K562 (cell line): ENCODE results near the gene RPS2. TPM values are rescaled to one million over a fixed set of nuclear protein-coding genes. Genes with fewer than 3 reads are reported as not detected.

ENCODE experiments used
- ATAC-seq: fragments of 200-7000 bp; cut with Tn5 transposase; 3 replicates; pipeline ENCODE4 v1.9.1; 2020; ENCODE audit warnings: moderate library complexity
- BruUV-seq: library from RNA; stranded (reverse); fragments of 400-500 nt; replicated peaks from 2 replicates; lab custom pipeline; 2021; lab: Mats Ljungman, UMichigan
- CTCF ChIA-PET: fragments of 300-600 bp; formaldehyde crosslinking; extraction: SDS; loops from one replicate; lab custom pipeline; 2021; ENCODE audit warnings: low intra/inter-chr PET ratio; lab: Yijun Ruan, JAX
- POLR2A ChIA-PET: fragments of 300-600, 350-650 bp; sonication (Branson Sonifier 250); formaldehyde crosslinking; extraction: SDS; loops from one replicate; lab custom pipeline; 2021; ENCODE audit warnings: antibody characterized with exemption, inconsistent platforms; lab: Yijun Ruan, JAX
- DNase-seq, 4 experiments: peaks; one replicate each; pipeline versions ENCODE4 v3.0.0 to v3.0.0-alpha.2; 2011 to 2018; ENCODE audit warnings: low spot score in 3 of 4, mixed read lengths in 3 of 4; ENCODE audit errors: extremely low read depth in 1 of 4
- FAIRE-seq: peaks from 2 replicates; lab custom pipeline; 2011; peaks lifted over from hg19 to GRCh38; lab: Jason Lieb, UNC
- H2AFZ ChIP-seq: 2 replicates; pipeline ENCODE4 v1.6.0; 2011; ENCODE audit warnings: low read depth, low read length, control low read depth, inconsistent platforms
- H3K27ac ChIP-seq: fragments of 200-600 bp; 3 replicates; pipeline ENCODE4 v1.8.0; 2011; ENCODE audit warnings: low read depth, mild to moderate bottlenecking, control low read depth, inconsistent platforms, low read length, moderate library complexity, mixed read lengths; ENCODE audit errors: extremely low read depth
- H3K27me3 ChIP-seq, 2 experiments: fragments of 300-600 bp in 1 of 2; 2 replicates in 1 of 2; 3 replicates in 1 of 2; pipeline versions ENCODE4 v1.6.0 to v1.8.0; 2011; ENCODE audit warnings: inconsistent platforms in 2 of 2, low read length in 2 of 2, mild to moderate bottlenecking in 1 of 2, mixed read lengths in 1 of 2, moderate library complexity in 1 of 2; ENCODE audit not compliant: control insufficient read depth in 2 of 2, insufficient read depth in 2 of 2
- H3K36me3 ChIP-seq: fragments of 300-600 bp; 3 replicates; pipeline ENCODE4 v1.8.0; 2011; ENCODE audit warnings: mild to moderate bottlenecking, low read length, inconsistent platforms; ENCODE audit not compliant: control insufficient read depth, insufficient read depth
- H3K4me1 ChIP-seq, 2 experiments: fragments of 200-600 bp in 1 of 2; replicated peaks in 1 of 2; 2 replicates in 1 of 2; 3 replicates in 1 of 2; pipeline versions ENCODE4 v1.5.1 to v1.8.0; 2011; ENCODE audit warnings: inconsistent platforms in 2 of 2, low read length in 2 of 2, mild to moderate bottlenecking in 1 of 2, mixed read lengths in 1 of 2, moderate library complexity in 1 of 2; ENCODE audit not compliant: control insufficient read depth in 2 of 2, insufficient read depth in 2 of 2
- H3K4me2 ChIP-seq: 2 replicates; pipeline ENCODE4 v1.6.1; 2011; ENCODE audit warnings: low read length, control low read depth, inconsistent platforms, mixed read lengths; ENCODE audit not compliant: insufficient read depth
- H3K4me3 ChIP-seq: fragments of 200-600 bp; sonication (generic), shearing (Covaris generic); 2 replicates; pipeline ENCODE4 v1.5.1; 2016; ENCODE audit warnings: control low read depth, inconsistent platforms
- H3K79me2 ChIP-seq: fragments of 200-600 bp; 3 replicates; pipeline ENCODE4 v1.8.0; 2011; ENCODE audit warnings: low read length, inconsistent platforms; ENCODE audit not compliant: control insufficient read depth, insufficient read depth
- H3K9ac ChIP-seq, 2 experiments: 2 replicates each; pipeline versions ENCODE4 v1.6.0 to v1.6.1; 2011; ENCODE audit warnings: low read depth in 2 of 2, low read length in 2 of 2, control low read depth in 1 of 2, inconsistent platforms in 1 of 2, mild to moderate bottlenecking in 1 of 2, mixed read lengths in 1 of 2; ENCODE audit not compliant: insufficient read depth in 1 of 2
- H3K9me1 ChIP-seq: one replicate; pipeline ENCODE4 v1.6.0; 2011; ENCODE audit warnings: inconsistent platforms, mild to moderate bottlenecking, low read length, moderate library complexity; ENCODE audit not compliant: control insufficient read depth, insufficient read depth
- H3K9me3 ChIP-seq: replicated peaks from 2 replicates; pipeline ENCODE4 v1.5.1; 2011; ENCODE audit warnings: low read depth, low read length, inconsistent platforms; ENCODE audit not compliant: control insufficient read depth, insufficient read depth
- H4K20me1 ChIP-seq: replicated peaks from 2 replicates; pipeline ENCODE4 v1.6.1; 2011; ENCODE audit warnings: low read length, inconsistent platforms, mixed read lengths; ENCODE audit not compliant: control insufficient read depth, insufficient read depth
- CCNT2 ChIP-seq: IDR thresholded peaks from 2 replicates; pipeline ENCODE4 v1.6.1; 2011; ENCODE audit warnings: borderline replicate concordance, low read depth, mild to moderate bottlenecking, moderate library complexity, mixed read lengths, low read length; ENCODE audit not compliant: insufficient read length; ENCODE audit errors: extremely low read depth
- CTCF ChIP-seq, 3 experiments: IDR thresholded peaks in 2 of 3; conservative IDR thresholded peaks in 1 of 3; 2 replicates each; pipeline ENCODE4 v1.5.1; 2011 to 2012; ENCODE audit warnings: low read length in 3 of 3, mild to moderate bottlenecking in 3 of 3, control low read depth in 2 of 3, improper control_type of control experiment in 1 of 3, inconsistent platforms in 1 of 3, low read depth in 1 of 3, mixed read lengths in 1 of 3, moderate library complexity in 1 of 3; ENCODE audit not compliant: insufficient read depth in 2 of 3
- EGR1 ChIP-seq: fragments of 450-650 bp; conservative IDR thresholded peaks from 2 replicates; pipeline ENCODE4 v1.6.1; 2017; ENCODE audit warnings: mild to moderate bottlenecking
- ELF4 ChIP-seq: fragments of 450-650 bp; formaldehyde crosslinking; IDR thresholded peaks from 2 replicates; pipeline ENCODE4 v1.4.0; 2022; ENCODE audit warnings: missing genetic modification characterization
- GABPB1 ChIP-seq: sonication (generic); formaldehyde crosslinking; IDR thresholded peaks from 2 replicates; pipeline ENCODE4 v1.8.0; 2022; ENCODE audit warnings: mild to moderate bottlenecking, missing genetic modification reagents
- KDM2B ChIP-seq: fragments of 250-450 bp; sonication (Bioruptor Pico); IDR thresholded peaks from 2 replicates; pipeline ENCODE4 v1.8.0; 2021; ENCODE audit warnings: mild to moderate bottlenecking, moderate library complexity
- KLF10 ChIP-seq: fragments of 250-450 bp; sonication (Bioruptor Pico); IDR thresholded peaks from 2 replicates; pipeline ENCODE4 v1.6.1; 2021; ENCODE audit warnings: matching md5 sums
- MAX ChIP-seq: sonication (generic); formaldehyde crosslinking; IDR thresholded peaks from 2 replicates; pipeline ENCODE4 v1.9.0; 2022; ENCODE audit warnings: mild to moderate bottlenecking, missing genetic modification reagents
- MEF2D ChIP-seq: conservative IDR thresholded peaks from 2 replicates; pipeline ENCODE4 v1.6.1; 2016; ENCODE audit warnings: low read depth, missing genetic modification characterization, missing compliant biosample characterization
- MXI1 ChIP-seq: IDR thresholded peaks from 2 replicates; pipeline ENCODE4 v1.6.1; 2011; ENCODE audit warnings: low read depth, mild to moderate bottlenecking, improper control_type of control experiment, low read length
- POLR2B ChIP-seq: fragments of 450-650 bp; IDR thresholded peaks from 2 replicates; pipeline ENCODE4 v1.6.1; 2018; ENCODE audit warnings: low read depth; ENCODE audit not compliant: partially characterized antibody
- PPARD ChIP-seq: fragments of 250-450 bp; sonication (Bioruptor Pico); IDR thresholded peaks from 2 replicates; pipeline ENCODE4 v1.8.0; 2022; ENCODE audit warnings: inconsistent platforms, mild to moderate bottlenecking, moderate library complexity
- PTBP1 ChIP-seq: fragments of 200-400 bp; formaldehyde crosslinking; IDR thresholded peaks from 2 replicates; pipeline ENCODE4 v1.6.1; 2017; ENCODE audit warnings: low read depth, low read length
- SMARCB1 ChIP-seq: IDR thresholded peaks from 2 replicates; pipeline ENCODE4 v1.6.1; 2011; ENCODE audit warnings: improper control_type of control experiment, low read depth; ENCODE audit not compliant: insufficient read length
- ZBED1 ChIP-seq: IDR thresholded peaks from 2 replicates; pipeline ENCODE4 v1.6.1; 2014
- ZNF354B ChIP-seq: fragments of 250-450 bp; sonication (Bioruptor Pico); IDR thresholded peaks from 2 replicates; pipeline ENCODE4 v1.4.0; 2020
- ZNF785 ChIP-seq: fragments of 250-450 bp; sonication (Bioruptor Pico); IDR thresholded peaks from 2 replicates; pipeline ENCODE4 v1.4.0; 2020; ENCODE audit warnings: mild to moderate bottlenecking
- WGBS: fragments of 100-300 bp; shearing (Covaris generic); methylation state at CpG from one replicate; pipeline ENCODE4 v1.1.6; 2016; ENCODE audit warnings: low coverage, mixed read lengths; ENCODE audit not compliant: insufficient coverage; ENCODE audit errors: missing lambda C conversion rate; 5-methylcytosine and 5-hydroxymethylcytosine counted together
- in situ Hi-C: fragments of 300-500 bp; cut with MboI; formaldehyde crosslinking; loops from 4 replicates; pipeline ENCODE4 v1.15.0; 2018; ENCODE audit warnings: inconsistent platforms, mixed read lengths
- intact Hi-C: fragments of 100-400 bp; cut with micrococcal nuclease; formaldehyde crosslinking; loops from 2 replicates; pipeline ENCODE4 v1.14.2; 2022
- polyA plus RNA-seq, 8 experiments: library from polyadenylated mRNA; depleted of rRNA in 4 of 8; stranded (reverse) in 5 of 8; unstranded in 3 of 8; fragments of >200 nt; fragmentation: Nextera tagmentation in 2 of 8; fragmentation: Illumina TruSeq in 1 of 8; extraction: Ambion mirVana in 2 of 8; extraction: Trizol in 1 of 8; gene quantifications; 2 replicates each; pipeline versions ENCODE4 v1.2.1 to v1.2.3, GENCODE V29; 2011 to 2014; ENCODE audit warnings: inconsistent platforms in 1 of 8, missing spikeins in 1 of 8
- total RNA-seq, 7 experiments: library from RNA; depleted of rRNA in 6 of 7; stranded (reverse); fragments of >200 nt in 6 of 7; fragmentation: Illumina TruSeq in 2 of 7; extraction: Trizol in 2 of 7; gene quantifications; 2 replicates each; pipeline versions ENCODE4 v1.2.1 to v1.2.3, GENCODE V29; 2011 to 2021; ENCODE audit warnings: low replicate concordance in 1 of 7
- TF ChIP-seq, protein P1 (sequence below): fragments of 200-800 bp; sonication (Bioruptor generic); IDR thresholded peaks from 2 replicates; pipeline ENCODE4 v1.6.1; 2017; ENCODE audit warnings: missing genetic modification characterization, missing compliant biosample characterization

RPS2 gene
- total and polyA plus RNA-seq, 9 of the 15 experiments (the other 6 are each of a cell fraction or from before 2014, with no cell fraction given) = 834 to 4,794 (median 3,793) TPM

DNA sequence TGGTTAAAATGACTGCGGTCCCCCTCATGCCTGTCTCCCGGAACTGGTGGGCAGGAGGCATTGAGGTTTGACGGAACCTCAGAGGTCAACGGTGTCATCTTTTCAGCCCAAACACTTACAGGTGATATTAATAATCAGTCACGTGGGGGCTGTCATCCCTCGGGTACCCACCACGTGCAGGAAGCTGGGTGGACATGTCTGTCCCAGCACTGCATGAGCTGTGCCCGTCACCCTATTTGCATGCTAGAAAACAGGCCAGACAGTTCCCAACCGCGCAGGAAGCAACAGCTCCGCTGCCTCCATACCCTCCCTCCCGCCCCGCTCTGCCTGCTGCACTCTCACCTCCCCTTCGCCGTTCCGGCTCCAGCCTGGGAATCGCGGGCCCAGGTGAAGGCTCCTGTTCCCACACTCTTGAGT is 26.5 kb upstream of the RPS2 start (continued):
- TF ChIP-seq CTCF (IDR thresholded peaks at IDR 0.05 in 2 of 3, conservative IDR thresholded peaks at IDR 0.05 in 1 of 3; ENCODE audit: insufficient read depth in 2 of 3, low read depth in 1 of 3, low read length in 3 of 3) = no peak

GRCh38 chr16:1990351-1991134 is 25.9 kb upstream of the RPS2 start:
- BruUV-seq = no TSS peak
- no peaks in the 10 kb centered on the region for H3K27me3 ChIP-seq
- no peaks in the 10 kb centered on the region for H3K9me3 ChIP-seq
- H2AFZ ChIP-seq = peak overlapping the region; percentile 83
- peak overlapping the region; percentile 38 for H3K4me3 ChIP-seq
- POLR2A ChIA-PET = interaction anchor here (0.7 to 0.8 kb wide), 2 partner anchors 26 to 122 kb away, joined by 3 to 6 read pairs; partner anchors contain the start of gene RPS2
- intact Hi-C loops = no loop called here
- H3K4me1 ChIP-seq = peaks cover 29 to 68% of the 10 kb centered on the region in 2 experiments
- FAIRE-seq (no peak), ATAC-seq (peak; percentile 33), DNase-seq (peak in 3 of 4 experiments; percentile 67 to 76 (median 70))
- H3K79me2 ChIP-seq = peaks cover 30% of the 10 kb centered on the region
- peak overlapping the region; percentile 76 for H3K27ac ChIP-seq
- in situ Hi-C loops = no loop called here
- peak overlapping the region; percentile 63 to 87; a peak in 3 of 4 replicates for H3K9ac ChIP-seq
- no peaks in the 10 kb centered on the region; the same call in 1 of the 2 replicates for H4K20me1 ChIP-seq
- 53% methylated on average over 32 of the region's 50 CpGs for WGBS
- peak overlapping the region; percentile 72 for H3K4me2 ChIP-seq
- H3K36me3 ChIP-seq = peaks cover 26% of the 10 kb centered on the region; the same call in 1 of the 3 replicates
- CTCF ChIA-PET = no interaction called here
- no peaks in the 10 kb centered on the region for H3K9me1 ChIP-seq
- TF ChIP-seq ZNF785 (CRISPR knock-in tag) (no peak), EGR1 (peak; percentile 47), ZBED1 (no peak), KLF10 (CRISPR knock-in tag) (no peak), SMARCB1 (no peak), MEF2D (tag) (no peak), POLR2B (no peak), KDM2B (CRISPR knock-in tag) (no peak), MXI1 (no peak), PTBP1 (no peak), PPARD (CRISPR knock-in tag) (no peak), ZNF354B (no peak), GABPB1 (CRISPR knock-in tag) (peak; percentile 60), MAX (CRISPR knock-in tag) (peak; percentile 26; the same call in 1 of the 2 replicates), ELF4 (CRISPR knock-in tag) (no peak), CCNT2 (no peak)
- TF ChIP-seq, protein P1, sequence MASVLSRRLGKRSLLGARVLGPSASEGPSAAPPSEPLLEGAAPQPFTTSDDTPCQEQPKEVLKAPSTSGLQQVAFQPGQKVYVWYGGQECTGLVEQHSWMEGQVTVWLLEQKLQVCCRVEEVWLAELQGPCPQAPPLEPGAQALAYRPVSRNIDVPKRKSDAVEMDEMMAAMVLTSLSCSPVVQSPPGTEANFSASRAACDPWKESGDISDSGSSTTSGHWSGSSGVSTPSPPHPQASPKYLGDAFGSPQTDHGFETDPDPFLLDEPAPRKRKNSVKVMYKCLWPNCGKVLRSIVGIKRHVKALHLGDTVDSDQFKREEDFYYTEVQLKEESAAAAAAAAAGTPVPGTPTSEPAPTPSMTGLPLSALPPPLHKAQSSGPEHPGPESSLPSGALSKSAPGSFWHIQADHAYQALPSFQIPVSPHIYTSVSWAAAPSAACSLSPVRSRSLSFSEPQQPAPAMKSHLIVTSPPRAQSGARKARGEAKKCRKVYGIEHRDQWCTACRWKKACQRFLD = 0 out of 2 replicates have a peak, but pooled peaks have one; percentile 1
